Left ventricle myocardium inferior (tissue), 1 donor: ENCODE measurements around the gene GABRG3. TPM values are rescaled to one million over a fixed set of nuclear protein-coding genes. Genes with fewer than 3 reads are reported as not detected.

Experiments
- DNase-seq: peaks from one replicate; pipeline ENCODE4 v3.0.0-alpha.2; 2020
- H3K27ac ChIP-seq: fragments of 200-600 bp; replicated peaks from 2 replicates; pipeline ENCODE4 v1.8.0; 2021
- H3K27me3 ChIP-seq: fragments of 200-600 bp; 2 replicates; pipeline ENCODE4 v1.8.0; 2021; ENCODE audit warnings: low read depth
- H3K36me3 ChIP-seq: fragments of 200-600 bp; 2 replicates; pipeline ENCODE4 v1.8.0; 2021
- H3K4me1 ChIP-seq: fragments of 200-600 bp; 2 replicates; pipeline ENCODE4 v1.8.0; 2021
- H3K4me3 ChIP-seq: fragments of 200-600 bp; 2 replicates; pipeline ENCODE4 v1.8.0; 2021; ENCODE audit warnings: mild to moderate bottlenecking, moderate library complexity
- H3K9me3 ChIP-seq: fragments of 200-600 bp; replicated peaks from 2 replicates; pipeline ENCODE4 v1.8.0; 2021
- intact Hi-C: fragments of 100-400 bp; cut with micrococcal nuclease; formaldehyde crosslinking; loops from one replicate; pipeline ENCODE4 v1.11.0; 2022
- total RNA-seq: library from RNA; stranded (reverse); fragmentation: NEBNext Ultra II Directional; extraction: Animal tissue kit (Norgen Biotek cat#: 25700); gene quantifications from one replicate; pipeline ENCODE4 v1.2.1, GENCODE V29; 2021
- TF ChIP-seq, protein P1 (sequence below): fragments of 200-600 bp; IDR thresholded peaks from 2 replicates; pipeline ENCODE4 v1.8.0; 2021; ENCODE audit warnings: antibody characterized with exemption, mild to moderate bottlenecking, borderline replicate concordance
- donor health status: DM: no; HTN: yes; CAD: no; lungs with severe emphysema.

The GABRG3 gene
- total RNA-seq, 1 donor from 2014 or later: not detected

DNA sequence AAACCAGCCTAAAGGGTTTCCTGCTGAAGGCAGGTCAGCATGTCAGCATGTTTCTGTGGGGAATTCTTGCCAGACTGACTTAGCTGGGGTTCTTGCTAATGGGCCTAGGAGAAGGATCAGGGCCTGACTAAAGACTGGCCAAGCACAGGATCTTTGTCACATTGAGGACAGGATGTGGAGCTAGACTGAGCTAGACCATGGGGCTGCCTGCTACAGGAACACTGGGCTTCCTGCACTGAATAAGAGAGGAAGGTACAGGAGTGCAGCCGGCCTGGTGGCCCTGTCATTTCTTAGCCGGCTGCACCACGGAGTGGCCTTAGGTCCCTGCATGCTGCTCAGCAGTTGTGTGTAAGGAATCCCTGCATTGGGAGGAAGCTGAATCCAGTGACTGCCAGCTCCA, 68.2 kb downstream of the GABRG3 start:
- Histone ChIP-seq H3K4me3 (no peak overlapping the region), H3K4me1 (no peaks in the 10 kb centered on the region), H3K27me3 (peaks cover 28% of the 10 kb centered on the region), H3K27ac (no peak overlapping the region), H3K36me3 (no peaks in the 10 kb centered on the region), H3K9me3 (no peaks in the 10 kb centered on the region)
- TF ChIP-seq, protein P1, sequence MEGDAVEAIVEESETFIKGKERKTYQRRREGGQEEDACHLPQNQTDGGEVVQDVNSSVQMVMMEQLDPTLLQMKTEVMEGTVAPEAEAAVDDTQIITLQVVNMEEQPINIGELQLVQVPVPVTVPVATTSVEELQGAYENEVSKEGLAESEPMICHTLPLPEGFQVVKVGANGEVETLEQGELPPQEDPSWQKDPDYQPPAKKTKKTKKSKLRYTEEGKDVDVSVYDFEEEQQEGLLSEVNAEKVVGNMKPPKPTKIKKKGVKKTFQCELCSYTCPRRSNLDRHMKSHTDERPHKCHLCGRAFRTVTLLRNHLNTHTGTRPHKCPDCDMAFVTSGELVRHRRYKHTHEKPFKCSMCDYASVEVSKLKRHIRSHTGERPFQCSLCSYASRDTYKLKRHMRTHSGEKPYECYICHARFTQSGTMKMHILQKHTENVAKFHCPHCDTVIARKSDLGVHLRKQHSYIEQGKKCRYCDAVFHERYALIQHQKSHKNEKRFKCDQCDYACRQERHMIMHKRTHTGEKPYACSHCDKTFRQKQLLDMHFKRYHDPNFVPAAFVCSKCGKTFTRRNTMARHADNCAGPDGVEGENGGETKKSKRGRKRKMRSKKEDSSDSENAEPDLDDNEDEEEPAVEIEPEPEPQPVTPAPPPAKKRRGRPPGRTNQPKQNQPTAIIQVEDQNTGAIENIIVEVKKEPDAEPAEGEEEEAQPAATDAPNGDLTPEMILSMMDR: no peak
- intact Hi-C loops: no loop called here
- DNase-seq: no peak

DNA sequence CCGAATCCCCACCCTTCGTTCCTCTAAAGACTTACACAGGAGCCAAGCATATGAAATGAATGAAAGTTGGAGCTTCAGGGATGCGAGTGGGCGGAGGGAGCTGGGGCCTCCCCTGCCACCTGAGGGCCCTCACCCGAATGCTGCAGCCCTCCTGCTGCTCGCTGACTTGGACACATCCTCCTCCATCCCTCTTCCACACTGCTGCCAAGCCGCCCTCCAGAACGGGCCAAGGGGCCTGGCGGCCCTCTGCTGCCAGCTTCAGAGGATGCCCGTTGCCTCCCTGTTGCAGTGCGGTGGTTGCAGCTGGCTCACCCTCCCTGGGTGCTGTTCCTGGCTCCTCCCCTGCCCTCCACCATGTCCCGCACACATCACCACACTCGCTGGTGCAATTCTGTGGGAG, 71.2 kb downstream of the GABRG3 start:
- H3K4me1 ChIP-seq: no peaks in the 10 kb centered on the region
- H3K4me3 ChIP-seq: no peak overlapping the region
- no peak for DNase-seq
- H3K36me3 ChIP-seq: no peaks in the 10 kb centered on the region
- TF ChIP-seq, protein P1: no peak
- H3K9me3 ChIP-seq: no peaks in the 10 kb centered on the region
- peaks cover 19% of the 10 kb centered on the region for H3K27me3 ChIP-seq
- intact Hi-C loops: no loop called here
- no peak overlapping the region for H3K27ac ChIP-seq

DNA sequence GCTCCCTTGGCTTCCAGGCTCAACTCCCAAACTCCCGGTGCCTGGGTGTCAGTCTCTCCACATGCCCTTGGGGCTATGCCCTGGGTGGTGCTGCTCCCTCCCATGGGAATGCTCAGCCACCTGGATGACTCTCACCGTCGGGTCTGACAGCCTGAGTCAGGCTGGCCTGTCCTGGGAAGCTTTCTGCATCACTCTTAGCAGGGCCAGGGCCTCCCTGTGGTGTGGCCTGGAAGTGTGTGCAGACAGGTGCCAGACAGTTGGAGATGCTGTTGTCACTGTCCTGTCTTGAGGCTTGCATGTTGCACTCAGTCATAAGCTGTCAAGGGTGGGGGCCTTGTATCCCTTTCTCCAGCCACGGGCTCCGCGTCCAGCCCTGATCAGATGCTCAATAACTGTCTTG, 71.7 kb downstream of the GABRG3 start:
- no peak for DNase-seq
- intact Hi-C loops: no loop called here
- peaks cover 19% of the 10 kb centered on the region for H3K27me3 ChIP-seq

DNA sequence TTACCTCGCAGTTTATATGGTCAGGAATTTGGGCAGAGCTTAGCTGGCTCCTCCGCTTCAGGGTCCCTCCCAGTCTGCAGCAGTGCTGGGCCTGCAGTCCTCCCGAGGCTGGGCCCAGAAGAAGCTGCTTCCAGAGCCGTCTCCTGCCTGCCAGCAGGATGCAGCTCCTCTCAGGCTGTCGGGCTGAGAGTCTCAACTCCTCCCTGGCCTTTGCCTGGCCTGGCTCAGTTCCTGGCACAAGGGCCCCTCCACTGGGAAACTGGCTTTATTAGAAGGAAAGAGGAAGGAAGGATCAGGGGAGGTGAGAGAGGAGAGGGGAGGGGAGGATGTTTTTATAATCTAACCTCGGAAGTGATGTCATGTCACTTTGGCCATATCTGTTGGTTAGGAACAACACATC, 72.8 kb downstream of the GABRG3 start:
- H3K36me3 ChIP-seq: no peaks in the 10 kb centered on the region
- H3K27me3 ChIP-seq: peaks cover 28% of the 10 kb centered on the region
- TF ChIP-seq, protein P1: no peak
- H3K4me3 ChIP-seq: no peak overlapping the region
- no peak for DNase-seq
- intact Hi-C loops: no loop called here
- no peaks in the 10 kb centered on the region for H3K4me1 ChIP-seq
- no peaks in the 10 kb centered on the region for H3K9me3 ChIP-seq
- no peak overlapping the region for H3K27ac ChIP-seq

More for the DNA sequence above, 71.7 kb downstream of the GABRG3 start:
- TF ChIP-seq, protein P1: no peak
- no peak overlapping the region for H3K4me3 ChIP-seq
- H3K4me1 ChIP-seq: no peaks in the 10 kb centered on the region
- no peaks in the 10 kb centered on the region for H3K9me3 ChIP-seq
- no peaks in the 10 kb centered on the region for H3K36me3 ChIP-seq
- H3K27ac ChIP-seq: no peak overlapping the region

DNA sequence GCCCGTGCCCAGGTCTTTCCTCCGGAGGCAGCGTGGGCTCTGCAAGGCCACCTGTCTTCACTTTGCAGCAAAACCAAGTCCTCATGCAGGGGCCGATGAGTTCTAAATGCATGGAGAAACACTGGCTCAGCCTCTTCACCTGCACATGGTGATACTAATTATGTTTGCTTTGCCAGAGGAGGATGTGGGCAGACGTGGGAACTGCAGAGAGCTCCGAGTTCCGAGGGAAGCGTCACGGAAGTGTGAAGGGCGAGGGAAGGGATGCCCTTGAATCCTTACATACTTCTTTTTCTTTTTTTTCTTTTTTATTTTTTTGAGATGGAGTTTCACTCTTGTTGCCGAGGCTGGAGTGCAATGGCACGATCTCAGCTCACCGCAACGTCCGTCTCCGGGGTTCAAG, 74.8 kb downstream of the GABRG3 start:
- Histone ChIP-seq H3K9me3 (no peaks in the 10 kb centered on the region), H3K27ac (no peak overlapping the region), H3K27me3 (peaks cover 44% of the 10 kb centered on the region), H3K4me3 (no peak overlapping the region), H3K36me3 (no peaks in the 10 kb centered on the region), H3K4me1 (no peaks in the 10 kb centered on the region)
- TF ChIP-seq, protein P1: no peak
- intact Hi-C loops: no loop called here
- no peak for DNase-seq

DNA sequence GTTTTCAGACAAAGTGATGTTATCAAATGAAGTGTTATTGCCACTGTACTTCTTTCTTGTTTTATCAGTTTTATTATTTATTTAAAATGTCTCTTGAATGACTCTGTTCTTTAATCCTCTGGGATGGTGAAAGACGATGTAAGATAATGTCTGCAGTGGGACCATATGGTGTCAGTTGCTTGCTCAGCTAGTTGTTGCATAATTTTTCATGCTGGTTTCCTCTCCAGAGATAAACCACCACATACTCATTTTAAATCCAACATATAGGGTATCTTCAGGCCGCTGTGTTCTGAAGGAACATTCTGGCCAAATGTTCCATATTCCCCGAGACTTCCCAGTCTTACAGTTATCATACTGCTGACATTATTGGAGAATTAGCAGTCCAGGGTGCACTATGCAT, 75.9 kb downstream of the GABRG3 start:
- TF ChIP-seq, protein P1: no peak
- intact Hi-C loops: no loop called here
- Histone ChIP-seq H3K36me3 (no peaks in the 10 kb centered on the region), H3K4me1 (no peaks in the 10 kb centered on the region), H3K4me3 (no peak overlapping the region), H3K27ac (no peak overlapping the region), H3K27me3 (peaks cover 43% of the 10 kb centered on the region), H3K9me3 (no peaks in the 10 kb centered on the region)
- DNase-seq: no peak
